HEK293T (cell line): ENCODE measurements around the gene METTL16.
A peak's percentile ranks its signal among the peaks of the same experiment; 100 is the strongest.
"Not testable (repeated sequence)": the region's sequence is repeated elsewhere in the genome, so short reads cannot be mapped to it uniquely, and the experiment has no call there.

Experiments
- CTCF ChIA-PET: fragments of 350-600 bp; formaldehyde crosslinking; extraction: SDS; loops from one replicate; lab custom pipeline; 2021; ENCODE audit warnings: antibody characterized with exemption, inconsistent platforms; lab: Yijun Ruan, JAX
- POLR2A ChIA-PET: fragments of 350-600 bp; formaldehyde crosslinking; extraction: SDS; loops from one replicate; lab custom pipeline; 2020; ENCODE audit warnings: antibody characterized with exemption, inconsistent platforms; lab: Yijun Ruan, JAX
- DNase-seq: peaks from one replicate; pipeline ENCODE4 v3.0.0; 2012; ENCODE audit warnings: mixed read lengths; ENCODE audit errors: extremely low spot score
- ARNT ChIP-seq: fragments of 450-650 bp; IDR thresholded peaks from 2 replicates; pipeline ENCODE4 v1.6.1; 2017; ENCODE audit warnings: mild to moderate bottlenecking
- BHLHE40 ChIP-seq: fragments of 450-650 bp; IDR thresholded peaks from 2 replicates; pipeline ENCODE4 v1.6.1; 2016; ENCODE audit warnings: mild to moderate bottlenecking, moderate library complexity, borderline replicate concordance
- CTBP1 ChIP-seq: fragments of 450-650 bp; IDR thresholded peaks from 2 replicates; pipeline ENCODE4 v1.6.1; 2016; ENCODE audit warnings: borderline replicate concordance
- ELF4 ChIP-seq: fragments of 450-650 bp; IDR thresholded peaks from 2 replicates; pipeline ENCODE4 v1.6.1; 2017; ENCODE audit warnings: antibody characterized with exemption
- FOXA1 ChIP-seq: fragments of 450-650 bp; IDR thresholded peaks from 2 replicates; pipeline ENCODE4 v1.6.1; 2016; ENCODE audit warnings: mild to moderate bottlenecking
- FOXK2 ChIP-seq: fragments of 450-650 bp; IDR thresholded peaks from 2 replicates; pipeline ENCODE4 v1.6.1; 2016; ENCODE audit warnings: mild to moderate bottlenecking
- FOXM1 ChIP-seq: fragments of 450-650 bp; IDR thresholded peaks from 2 replicates; pipeline ENCODE4 v1.6.1; 2017; ENCODE audit warnings: mild to moderate bottlenecking, borderline replicate concordance
- HDGF ChIP-seq: fragments of 450-650 bp; IDR thresholded peaks from 2 replicates; pipeline ENCODE4 v1.6.1; 2017; ENCODE audit warnings: antibody characterized with exemption, borderline replicate concordance
- L3MBTL2 ChIP-seq: fragments of 450-650 bp; conservative IDR thresholded peaks from 2 replicates; pipeline ENCODE4 v1.6.1; 2016; ENCODE audit warnings: mild to moderate bottlenecking
- LEF1 ChIP-seq: fragments of 450-650 bp; IDR thresholded peaks from 2 replicates; pipeline ENCODE4 v1.6.1; 2017; ENCODE audit warnings: mild to moderate bottlenecking, borderline replicate concordance
- NFRKB ChIP-seq: fragments of 450-650 bp; IDR thresholded peaks from 2 replicates; pipeline ENCODE4 v1.6.1; 2016; ENCODE audit warnings: mild to moderate bottlenecking, moderate library complexity
- PKNOX1 ChIP-seq: fragments of 450-650 bp; IDR thresholded peaks from 2 replicates; pipeline ENCODE4 v1.6.1; 2016
- SP1 ChIP-seq: fragments of 450-650 bp; IDR thresholded peaks from 2 replicates; pipeline ENCODE4 v1.6.1; 2017
- SUZ12 ChIP-seq: fragments of 450-650 bp; IDR thresholded peaks from 2 replicates; pipeline ENCODE4 v1.6.1; 2016; ENCODE audit warnings: mild to moderate bottlenecking
- TARDBP ChIP-seq: fragments of 450-650 bp; IDR thresholded peaks from 2 replicates; pipeline ENCODE4 v1.6.1; 2016
- ZNF384 ChIP-seq: fragments of 450-650 bp; IDR thresholded peaks from 2 replicates; pipeline ENCODE4 v1.6.1; 2016

The METTL16 gene

DNA sequence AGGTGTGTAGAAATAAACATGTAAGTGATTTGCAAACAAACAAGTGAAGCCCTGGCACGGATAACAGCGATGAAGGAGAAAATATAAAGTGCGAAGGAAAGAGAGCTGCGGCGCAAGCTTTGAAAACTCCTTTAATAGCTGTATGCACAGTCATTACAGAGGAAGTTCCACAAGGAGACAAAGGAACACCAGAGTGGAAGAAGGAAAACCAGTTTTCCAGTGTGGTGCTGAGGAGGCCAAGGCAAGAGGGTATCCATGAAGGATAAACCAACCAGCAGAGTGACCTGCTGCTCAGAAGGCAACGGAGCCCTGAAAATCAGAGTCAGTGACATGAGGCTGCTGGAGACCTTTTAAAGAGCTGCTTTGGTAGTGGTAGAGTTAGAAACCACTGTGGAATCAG, 24.4 kb downstream of the METTL16 start:
- no peak for DNase-seq
- POLR2A ChIA-PET, result interaction anchor here (4.7 kb wide), 1 partner anchor 24 kb away, joined by 26 read pairs; the partner anchor contains the start of gene METTL16
- CTCF ChIA-PET, result no interaction called here
- no peak for TF ChIP-seq ARNT
- no peak for TF ChIP-seq LEF1
- TF ChIP-seq HDGF, result no peak
- no peak for TF ChIP-seq FOXK2
- TF ChIP-seq L3MBTL2, result no peak
- no peak for TF ChIP-seq NFRKB
- no peak for TF ChIP-seq PKNOX1

- CTCF ChIA-PET, DNase-seq: not testable (repeated sequence)
- POLR2A ChIA-PET, result interaction anchor here (4.7 kb wide), 1 partner anchor 24 kb away, joined by 26 read pairs; the partner anchor contains the start of gene METTL16
Measured at GRCh38 chr17:2486709-2487108, 25.0 kb downstream of the METTL16 start.

GRCh38 chr17:2485970-2486369, 25.7 kb downstream of the METTL16 start:
- no peak for DNase-seq
- CTCF ChIA-PET, result no interaction called here
- TF ChIP-seq HDGF, result no peak
- TF ChIP-seq FOXA1, result no peak
- POLR2A ChIA-PET, result interaction anchor here (0.8 to 4.7 kb wide), 3 partner anchors 25 to 150 kb away, joined by 3 to 26 read pairs (median 4); partner anchors contain the start of genes METTL16, PAFAH1B1 and TSR1

GRCh38 chr17:2485543-2485942, 26.1 kb downstream of the METTL16 start:
- DNase-seq, result no peak
- TF ChIP-seq ZNF384, result no peak
- TF ChIP-seq FOXA1, result no peak
- no peak for TF ChIP-seq NFRKB
- TF ChIP-seq CTBP1, result no peak
- no peak for TF ChIP-seq TARDBP
- TF ChIP-seq HDGF, result no peak
- no peak for TF ChIP-seq L3MBTL2
- no peak for TF ChIP-seq FOXK2
- no peak for TF ChIP-seq ARNT
- no peak for TF ChIP-seq ELF4
- POLR2A ChIA-PET, result interaction anchor here (0.8 to 4.7 kb wide), 3 partner anchors 26 to 149 kb away, joined by 3 to 26 read pairs (median 4); partner anchors contain the start of genes METTL16, PAFAH1B1 and TSR1
- CTCF ChIA-PET, result no interaction called here

- peak; percentile 55 for DNase-seq
- ChIA-PET POLR2A (interaction anchor here (1.0 to 4.7 kb wide), 3 partner anchors 26 to 149 kb away, joined by 3 to 26 read pairs (median 4); partner anchors contain the start of genes METTL16 and TSR1), CTCF (no interaction called here)
- peak; percentile 94 for TF ChIP-seq PKNOX1
- TF ChIP-seq CTBP1, result peak; percentile 93
- no peak for TF ChIP-seq FOXK2
- no peak for TF ChIP-seq FOXA1
- peak; percentile 60 for TF ChIP-seq L3MBTL2
- no peak for TF ChIP-seq ELF4
- TF ChIP-seq SP1, result no peak
Measured at GRCh38 chr17:2484876-2485275, 26.8 kb downstream of the METTL16 start.

DNA sequence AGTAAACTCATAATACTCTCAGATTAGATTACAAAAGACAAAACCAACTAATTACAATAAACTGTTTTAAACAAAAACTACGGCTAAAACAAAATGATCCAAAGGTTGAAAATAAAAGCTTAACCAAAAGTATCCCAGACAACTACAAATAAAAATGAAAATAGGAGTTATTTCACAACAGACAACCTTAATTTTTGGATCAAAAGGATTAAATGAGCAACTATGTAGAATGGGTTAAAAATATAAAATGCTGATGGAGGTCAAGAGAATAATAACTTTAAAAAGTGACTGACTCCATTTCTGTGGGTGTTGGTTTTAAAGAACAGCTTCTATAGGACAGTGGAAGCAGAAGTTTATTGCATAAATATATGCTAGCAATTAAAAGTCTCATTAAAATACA, 28.6 kb downstream of the METTL16 start:
- DNase-seq, result no peak
- CTCF ChIA-PET, result no interaction called here
- POLR2A ChIA-PET, result no interaction called here
- TF ChIP-seq SP1 (no peak), CTBP1 (no peak), BHLHE40 (no peak), SUZ12 (no peak), HDGF (no peak), L3MBTL2 (no peak), PKNOX1 (no peak), ELF4 (no peak), NFRKB (no peak), LEF1 (no peak), FOXK2 (no peak), TARDBP (no peak), ZNF384 (no peak)

GRCh38 chr17:2482218-2482617, 29.5 kb downstream of the METTL16 start:
- ChIA-PET POLR2A (no interaction called here), CTCF (no interaction called here)
- no peak for DNase-seq
- no peak for TF ChIP-seq TARDBP
- TF ChIP-seq FOXK2, result no peak
- TF ChIP-seq FOXA1, result no peak
- TF ChIP-seq SUZ12, result no peak
- no peak for TF ChIP-seq BHLHE40
- TF ChIP-seq ELF4, result no peak
- no peak for TF ChIP-seq SP1
- TF ChIP-seq PKNOX1, result no peak
- TF ChIP-seq NFRKB, result no peak
- no peak for TF ChIP-seq CTBP1
- TF ChIP-seq L3MBTL2, result no peak
- TF ChIP-seq ARNT, result no peak
- no peak for TF ChIP-seq LEF1
- no peak for TF ChIP-seq ZNF384
- no peak for TF ChIP-seq FOXM1
- TF ChIP-seq HDGF, result no peak
